Non-pigmented ciliary epithelial cell (primary cell): ENCODE results near the gene TP53TG3E.
"Not testable (repeated sequence)": the region's sequence is repeated elsewhere in the genome, so short reads cannot be mapped to it uniquely, and the experiment has no call there.

Experiments used
- DNase-seq: peaks from one replicate; pipeline ENCODE4 v3.0.0-alpha.2; 2010; ENCODE audit warnings: low read depth

Gene TP53TG3E, protein sequence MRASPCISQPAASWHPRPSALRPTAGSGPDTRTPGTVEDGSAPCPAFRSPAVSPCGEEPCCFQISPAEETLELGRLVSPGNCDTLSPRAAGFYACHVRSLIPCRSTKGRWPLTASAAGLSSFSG

DNA sequence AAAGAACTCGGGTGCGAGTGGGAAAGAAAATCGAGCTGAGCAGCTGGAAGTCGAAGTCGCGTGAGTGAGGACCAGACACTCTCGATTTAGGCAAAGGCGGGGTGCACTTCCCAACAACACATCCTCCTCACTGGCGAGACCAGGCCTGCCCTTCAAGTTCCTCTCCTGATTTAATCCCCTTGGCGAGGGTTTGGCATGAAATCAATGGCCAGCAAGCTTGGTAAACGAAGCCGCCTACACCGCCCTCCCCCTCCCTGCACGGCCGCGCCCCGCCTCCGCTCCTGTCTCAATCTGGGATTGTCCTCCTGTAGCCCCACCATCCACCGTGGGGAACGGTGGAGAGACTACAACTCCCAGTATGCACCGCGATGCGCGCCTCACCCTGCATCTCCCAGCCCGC is at the start of gene TP53TG3E:
Gene TP53TG3E, plus strand, starts transcription at position 301 of the 400 bp plus-strand sequence. Its CDS starts 68 bp downstream, at position 369.
- not testable (repeated sequence) for DNase-seq

DNA sequence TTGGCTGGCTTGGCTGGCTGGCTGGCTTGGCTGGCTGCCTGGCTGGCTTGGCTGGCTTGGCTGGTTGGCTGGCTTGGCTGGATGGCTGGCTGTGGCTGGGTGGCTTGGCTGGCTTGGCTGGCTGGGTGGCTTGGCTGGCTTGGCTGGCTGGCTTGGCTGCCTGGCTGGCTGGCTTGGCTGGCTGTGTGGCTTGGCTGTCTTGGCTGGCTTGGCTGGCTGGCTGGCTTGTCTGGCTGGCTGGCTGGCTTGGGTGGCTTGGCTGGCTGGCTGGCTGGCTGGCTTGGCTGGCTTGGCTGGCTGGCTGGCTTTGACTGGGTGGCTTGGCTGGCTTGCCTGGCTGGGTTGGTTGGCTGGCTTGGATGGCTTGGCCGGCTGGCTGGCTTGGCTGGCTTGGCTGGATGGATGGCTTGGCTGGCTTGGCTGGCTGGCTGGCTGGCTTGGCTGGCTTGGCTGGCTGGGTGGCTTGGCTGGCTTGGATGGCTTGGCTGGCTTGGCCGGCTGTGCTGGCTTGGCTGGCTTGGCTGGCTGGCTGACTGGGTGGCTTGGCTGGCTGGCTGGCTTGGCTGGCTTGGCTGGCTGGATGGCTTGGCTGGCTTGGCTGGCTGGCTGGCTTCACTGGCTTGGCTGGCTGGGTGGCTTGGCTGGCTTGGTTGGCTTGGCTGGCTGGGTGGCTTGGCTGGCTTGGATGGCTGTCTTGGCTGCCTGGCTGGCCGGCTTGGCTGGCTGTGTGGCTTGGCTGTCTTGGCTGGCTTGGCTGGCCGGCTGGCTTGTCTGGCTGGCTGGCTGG is 32.3 kb downstream of the TP53TG3E start:
- DNase-seq = not testable (repeated sequence)

DNA sequence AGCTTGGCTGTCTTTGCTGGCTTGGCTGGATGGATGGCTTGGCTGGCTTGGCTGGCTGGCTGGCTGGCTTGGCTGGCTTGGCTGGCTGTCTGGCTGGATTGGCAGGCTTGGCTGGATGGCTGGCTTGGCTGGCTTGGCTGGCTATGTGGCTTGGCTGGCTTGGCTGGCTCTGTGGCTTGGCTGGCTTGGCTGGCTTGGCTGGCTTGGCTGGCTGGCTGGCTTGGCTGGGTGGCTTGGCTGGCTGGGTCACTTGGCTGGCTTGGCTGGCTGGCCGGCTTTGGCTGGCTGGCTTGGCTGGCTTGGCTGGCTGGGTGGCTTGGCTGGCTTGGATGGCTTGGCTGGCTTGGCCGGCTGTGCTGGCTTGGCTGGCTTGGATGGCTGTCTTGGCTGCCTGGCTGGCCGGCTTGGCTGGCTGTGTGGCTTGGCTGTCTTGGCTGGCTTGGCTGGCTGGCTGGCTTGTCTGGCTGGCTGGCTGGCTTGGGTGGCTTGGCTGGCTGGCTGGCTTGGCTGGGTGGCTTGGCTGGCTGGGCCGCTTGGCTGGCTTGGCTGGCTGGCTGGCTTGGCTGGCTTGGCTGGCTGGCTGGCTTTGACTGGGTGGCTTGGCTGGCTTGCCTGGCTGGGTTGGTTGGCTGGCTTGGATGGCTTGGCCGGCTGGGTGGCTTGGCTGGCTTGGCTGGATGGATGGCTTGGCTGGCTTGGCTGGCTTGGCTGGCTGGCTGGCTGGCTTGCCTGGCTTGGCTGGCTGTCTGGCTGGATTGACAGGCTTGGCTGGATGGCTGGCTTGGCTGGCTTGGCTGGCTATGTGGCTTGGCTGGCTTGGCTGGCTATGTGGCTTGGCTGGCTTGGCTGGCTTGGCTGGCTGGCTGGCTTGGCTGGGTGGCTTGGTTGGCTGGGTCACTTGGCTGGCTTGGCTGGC is 33.8 kb downstream of the TP53TG3E start:
- not testable (repeated sequence) for DNase-seq

DNA sequence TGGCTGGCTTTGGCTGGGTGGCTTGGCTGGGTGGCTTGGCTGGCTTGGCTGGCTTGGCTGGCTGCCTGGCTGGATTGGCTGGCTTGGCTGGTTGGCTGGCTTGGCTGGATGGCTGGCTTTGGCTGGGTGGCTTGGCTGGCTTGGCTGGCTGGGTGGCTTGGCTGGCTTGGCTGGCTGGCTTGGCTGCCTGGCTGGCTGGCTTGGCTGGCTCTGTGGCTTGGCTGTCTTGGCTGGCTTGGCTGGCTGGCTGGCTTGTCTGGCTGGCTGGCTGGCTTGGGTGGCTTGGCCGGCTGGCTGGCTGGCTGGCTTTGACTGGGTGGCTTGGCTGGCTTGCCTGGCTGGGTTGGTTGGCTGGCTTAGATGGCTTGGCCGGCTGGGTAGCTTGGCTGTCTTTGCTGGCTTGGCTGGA is 34.4 kb downstream of the TP53TG3E start:
- not testable (repeated sequence) for DNase-seq

DNA sequence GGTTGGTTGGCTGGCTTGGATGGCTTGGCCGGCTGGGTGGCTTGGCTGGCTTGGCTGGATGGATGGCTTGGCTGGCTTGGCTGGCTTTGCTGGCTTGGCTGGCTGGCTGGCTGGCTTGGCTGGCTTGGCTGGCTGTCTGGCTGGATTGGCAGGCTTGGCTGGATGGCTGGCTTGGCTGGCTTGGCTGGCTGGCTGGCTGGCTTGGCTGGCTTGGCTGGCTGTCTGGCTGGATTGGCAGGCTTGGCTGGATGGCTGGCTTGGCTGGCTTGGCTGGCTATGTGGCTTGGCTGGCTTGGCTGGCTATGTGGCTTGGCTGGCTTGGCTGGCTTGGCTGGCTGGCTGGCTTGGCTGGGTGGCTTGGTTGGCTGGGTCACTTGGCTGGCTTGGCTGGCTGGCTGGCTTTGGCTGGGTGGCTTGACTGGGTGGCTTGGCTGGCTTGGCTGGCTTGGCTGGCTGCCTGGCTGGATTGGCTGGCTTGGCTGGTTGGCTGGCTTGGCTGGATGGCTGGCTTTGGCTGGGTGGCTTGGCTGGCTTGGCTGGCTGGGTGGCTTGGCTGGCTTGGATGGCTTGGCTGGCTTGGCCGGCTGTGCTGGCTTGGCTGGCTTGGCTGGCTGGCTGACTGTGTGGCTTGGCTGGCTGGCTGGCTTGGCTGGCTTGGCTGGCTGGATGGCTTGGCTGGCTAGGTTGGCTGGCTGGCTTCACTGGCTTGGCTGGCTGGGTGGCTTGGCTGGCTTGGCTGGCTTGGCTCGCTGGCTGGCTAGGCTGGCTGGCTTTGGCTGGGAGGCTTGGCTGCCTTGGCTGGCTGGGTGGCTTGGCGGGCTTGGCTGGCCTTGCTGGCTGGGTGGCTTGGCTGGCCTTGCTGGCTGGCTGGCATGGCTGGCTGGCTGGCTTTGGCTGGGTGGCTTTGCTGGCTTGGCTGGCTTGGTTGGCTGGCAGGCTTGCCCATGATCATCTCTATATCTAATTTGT is 35.3 kb downstream of the TP53TG3E start:
- DNase-seq = not testable (repeated sequence)
